HepG2 (cell line): ENCODE data around the gene YIPF3. TPM values are rescaled to one million over a fixed set of nuclear protein-coding genes. Genes with fewer than 3 reads are reported as not detected.

Experiments used
- FOSL2 ChIP-seq: sonication (generic); formaldehyde crosslinking; IDR thresholded peaks from 2 replicates; pipeline ENCODE4 v1.4.0; 2020; ENCODE audit warnings: missing genetic modification reagents
- KDM2A ChIP-seq: sonication (generic); formaldehyde crosslinking; IDR thresholded peaks from 2 replicates; pipeline ENCODE4 v1.4.0; 2020; ENCODE audit warnings: low read depth, missing genetic modification reagents, borderline replicate concordance
- MAFF ChIP-seq: IDR thresholded peaks from 2 replicates; pipeline ENCODE4 v1.6.1; 2011; ENCODE audit warnings: low read depth, low read length, improper control_type of control experiment
- SP2 ChIP-seq: sonication (generic); formaldehyde crosslinking; IDR thresholded peaks from 2 replicates; pipeline ENCODE4 v1.5.1; 2020; ENCODE audit warnings: mild to moderate bottlenecking, missing genetic modification reagents
- TMF1 ChIP-seq: sonication (generic); formaldehyde crosslinking; IDR thresholded peaks from 2 replicates; pipeline ENCODE4 v1.8.1; 2022; ENCODE audit warnings: low read depth, missing genetic modification reagents
- ZNF143 ChIP-seq: sonication (generic); formaldehyde crosslinking; IDR thresholded peaks from 2 replicates; pipeline ENCODE4 v1.4.0; 2020; ENCODE audit warnings: missing genetic modification reagents
- ZNF431 ChIP-seq: sonication (generic); formaldehyde crosslinking; IDR thresholded peaks from 2 replicates; pipeline ENCODE4 v1.9.0; 2022; ENCODE audit warnings: missing genetic modification reagents, low read depth, mild to moderate bottlenecking, borderline replicate concordance
- ZNF615 ChIP-seq: sonication (generic); formaldehyde crosslinking; IDR thresholded peaks from 2 replicates; pipeline ENCODE4 v1.5.0; 2020; ENCODE audit warnings: mild to moderate bottlenecking, missing genetic modification reagents, borderline replicate concordance
- ZNF709 ChIP-seq: sonication (generic); formaldehyde crosslinking; IDR thresholded peaks from 2 replicates; pipeline ENCODE4 v1.5.0; 2020; ENCODE audit warnings: mild to moderate bottlenecking, missing genetic modification reagents
- ZNF713 ChIP-seq: sonication (generic); formaldehyde crosslinking; IDR thresholded peaks from 2 replicates; pipeline ENCODE4 v1.4.0; 2020; ENCODE audit warnings: mild to moderate bottlenecking, missing genetic modification reagents
- ZSCAN12 ChIP-seq: sonication (generic); formaldehyde crosslinking; IDR thresholded peaks from 2 replicates; pipeline ENCODE4 v1.9.0; 2021; ENCODE audit warnings: mild to moderate bottlenecking, missing genetic modification reagents
- polyA plus RNA-seq, 8 experiments: library from polyadenylated mRNA; depleted of rRNA in 3 of 8; stranded (reverse) in 7 of 8; unstranded in 1 of 8; fragments of >200 nt; fragmentation: Illumina TruSeq in 4 of 8; extraction: Trizol in 4 of 8; gene quantifications; 2 replicates each; pipeline versions ENCODE4 v1.2.1 to v1.2.3, GENCODE V29; 2011 to 2016; ENCODE audit warnings: low read depth in 4 of 8, missing spikeins in 1 of 8, mixed read lengths in 1 of 8; ENCODE audit not compliant: insufficient read depth in 1 of 8
- total RNA-seq, 5 experiments: library from RNA; depleted of rRNA; stranded (reverse); fragments of >200 nt; fragmentation: Illumina TruSeq; extraction: Trizol; gene quantifications; 2 replicates each; pipeline ENCODE4 v1.2.3, GENCODE V29; 2016; ENCODE audit warnings: low read depth in 1 of 5
- TF ChIP-seq, protein P1 (sequence below): sonication (generic); formaldehyde crosslinking; IDR thresholded peaks from 2 replicates; pipeline ENCODE4 v1.5.0; 2020; ENCODE audit warnings: mild to moderate bottlenecking, missing genetic modification reagents, moderate library complexity
- TF ChIP-seq, protein P2 (sequence below): fragments of 450-650 bp; IDR thresholded peaks from 2 replicates; pipeline ENCODE4 v1.6.1; 2017; ENCODE audit warnings: mild to moderate bottlenecking
- TF ChIP-seq, protein P3 (sequence below): sonication (generic); formaldehyde crosslinking; IDR thresholded peaks from 2 replicates; pipeline ENCODE4 v1.4.0; 2020; ENCODE audit warnings: mild to moderate bottlenecking, missing genetic modification reagents
- TF ChIP-seq, protein P4 (sequence below): sonication (generic); formaldehyde crosslinking; IDR thresholded peaks from 2 replicates; pipeline ENCODE4 v1.4.0; 2020; ENCODE audit warnings: missing genetic modification reagents
- TF ChIP-seq, protein P5 (sequence below): sonication (generic); formaldehyde crosslinking; IDR thresholded peaks from 2 replicates; pipeline ENCODE4 v1.5.0; 2020; ENCODE audit warnings: missing genetic modification reagents
- TF ChIP-seq, protein P6 (sequence below): sonication (generic); formaldehyde crosslinking; IDR thresholded peaks from 2 replicates; pipeline ENCODE4 v1.8.0; 2022; ENCODE audit warnings: missing genetic modification reagents, low read depth, mild to moderate bottlenecking, borderline replicate concordance
- TF ChIP-seq, protein P7 (sequence below): sonication (generic); formaldehyde crosslinking; IDR thresholded peaks from 2 replicates; pipeline ENCODE4 v1.4.0; 2020; ENCODE audit warnings: mild to moderate bottlenecking, missing genetic modification reagents

Gene YIPF3
- total and polyA plus RNA-seq, 2 of the 13 experiments (the other 11 are each of a cell fraction or from before 2014, with no cell fraction given) = 107 to 206 TPM

DNA sequence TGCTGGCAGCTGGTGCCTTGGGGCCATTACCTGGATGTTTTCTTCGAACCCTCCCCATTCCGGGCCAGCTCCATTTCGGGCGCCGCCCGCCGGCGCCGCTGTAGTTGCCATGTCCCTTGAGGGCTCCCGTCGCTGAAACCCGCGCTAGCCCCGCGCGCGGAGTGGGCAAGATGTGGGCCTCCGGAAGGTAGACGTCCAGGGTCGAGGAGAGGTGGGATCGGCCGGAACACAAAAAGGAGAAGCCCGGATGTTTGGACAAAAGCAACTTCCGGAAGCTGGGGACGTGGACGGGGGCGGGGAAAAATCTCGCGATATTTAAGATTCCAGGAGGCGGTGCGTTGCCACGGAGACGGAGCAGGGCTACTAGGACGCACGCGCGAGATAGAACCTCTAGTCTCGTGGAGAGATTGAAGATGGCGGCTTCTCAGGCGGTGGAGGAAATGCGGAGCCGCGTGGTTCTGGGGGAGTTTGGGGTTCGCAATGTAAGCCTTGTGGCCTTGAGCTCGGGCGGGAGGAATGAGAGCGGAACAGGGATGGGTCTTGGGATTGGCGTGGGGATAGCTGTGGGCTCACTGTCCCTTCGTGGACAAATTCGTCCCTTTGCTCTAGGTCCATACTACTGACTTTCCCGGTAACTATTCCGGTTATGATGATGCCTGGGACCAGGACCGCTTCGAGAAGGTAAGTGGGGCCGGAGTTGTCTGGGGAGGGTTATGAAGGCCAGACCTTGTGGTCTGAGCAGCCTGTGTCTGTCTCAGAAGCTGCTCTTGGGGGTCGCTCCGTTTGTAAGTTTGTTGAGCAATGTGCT lies at the start of gene YIPF3, which contains the start of gene POLR1C (continued):
- TF ChIP-seq, protein P1, sequence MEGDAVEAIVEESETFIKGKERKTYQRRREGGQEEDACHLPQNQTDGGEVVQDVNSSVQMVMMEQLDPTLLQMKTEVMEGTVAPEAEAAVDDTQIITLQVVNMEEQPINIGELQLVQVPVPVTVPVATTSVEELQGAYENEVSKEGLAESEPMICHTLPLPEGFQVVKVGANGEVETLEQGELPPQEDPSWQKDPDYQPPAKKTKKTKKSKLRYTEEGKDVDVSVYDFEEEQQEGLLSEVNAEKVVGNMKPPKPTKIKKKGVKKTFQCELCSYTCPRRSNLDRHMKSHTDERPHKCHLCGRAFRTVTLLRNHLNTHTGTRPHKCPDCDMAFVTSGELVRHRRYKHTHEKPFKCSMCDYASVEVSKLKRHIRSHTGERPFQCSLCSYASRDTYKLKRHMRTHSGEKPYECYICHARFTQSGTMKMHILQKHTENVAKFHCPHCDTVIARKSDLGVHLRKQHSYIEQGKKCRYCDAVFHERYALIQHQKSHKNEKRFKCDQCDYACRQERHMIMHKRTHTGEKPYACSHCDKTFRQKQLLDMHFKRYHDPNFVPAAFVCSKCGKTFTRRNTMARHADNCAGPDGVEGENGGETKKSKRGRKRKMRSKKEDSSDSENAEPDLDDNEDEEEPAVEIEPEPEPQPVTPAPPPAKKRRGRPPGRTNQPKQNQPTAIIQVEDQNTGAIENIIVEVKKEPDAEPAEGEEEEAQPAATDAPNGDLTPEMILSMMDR = no peak
- TF ChIP-seq ZNF713 (CRISPR knock-in tag) (peak; percentile 71; the same call in 1 of the 2 replicates), TMF1 (CRISPR knock-in tag) (peak; percentile 67; the same call in 1 of the 2 replicates), ZSCAN12 (CRISPR knock-in tag) (peak; percentile 82), KDM2A (CRISPR knock-in tag) (peak; percentile 91), ZNF615 (no peak), MAFF (no peak), SP2 (CRISPR knock-in tag) (peak; percentile 61; the same call in 1 of the 2 replicates), ZNF143 (CRISPR knock-in tag) (peak; percentile 56; the same call in 1 of the 2 replicates), ZNF709 (CRISPR knock-in tag) (0 out of 2 replicates have a peak, but pooled peaks have one; percentile 70), FOSL2 (CRISPR knock-in tag) (peak; percentile 38; the same call in 1 of the 2 replicates), ZNF431 (CRISPR knock-in tag) (peak; percentile 81; the same call in 1 of the 2 replicates)
- TF ChIP-seq, protein P2, sequence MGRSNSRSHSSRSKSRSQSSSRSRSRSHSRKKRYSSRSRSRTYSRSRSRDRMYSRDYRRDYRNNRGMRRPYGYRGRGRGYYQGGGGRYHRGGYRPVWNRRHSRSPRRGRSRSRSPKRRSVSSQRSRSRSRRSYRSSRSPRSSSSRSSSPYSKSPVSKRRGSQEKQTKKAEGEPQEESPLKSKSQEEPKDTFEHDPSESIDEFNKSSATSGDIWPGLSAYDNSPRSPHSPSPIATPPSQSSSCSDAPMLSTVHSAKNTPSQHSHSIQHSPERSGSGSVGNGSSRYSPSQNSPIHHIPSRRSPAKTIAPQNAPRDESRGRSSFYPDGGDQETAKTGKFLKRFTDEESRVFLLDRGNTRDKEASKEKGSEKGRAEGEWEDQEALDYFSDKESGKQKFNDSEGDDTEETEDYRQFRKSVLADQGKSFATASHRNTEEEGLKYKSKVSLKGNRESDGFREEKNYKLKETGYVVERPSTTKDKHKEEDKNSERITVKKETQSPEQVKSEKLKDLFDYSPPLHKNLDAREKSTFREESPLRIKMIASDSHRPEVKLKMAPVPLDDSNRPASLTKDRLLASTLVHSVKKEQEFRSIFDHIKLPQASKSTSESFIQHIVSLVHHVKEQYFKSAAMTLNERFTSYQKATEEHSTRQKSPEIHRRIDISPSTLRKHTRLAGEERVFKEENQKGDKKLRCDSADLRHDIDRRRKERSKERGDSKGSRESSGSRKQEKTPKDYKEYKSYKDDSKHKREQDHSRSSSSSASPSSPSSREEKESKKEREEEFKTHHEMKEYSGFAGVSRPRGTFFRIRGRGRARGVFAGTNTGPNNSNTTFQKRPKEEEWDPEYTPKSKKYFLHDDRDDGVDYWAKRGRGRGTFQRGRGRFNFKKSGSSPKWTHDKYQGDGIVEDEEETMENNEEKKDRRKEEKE = no peak
- TF ChIP-seq, protein P3, sequence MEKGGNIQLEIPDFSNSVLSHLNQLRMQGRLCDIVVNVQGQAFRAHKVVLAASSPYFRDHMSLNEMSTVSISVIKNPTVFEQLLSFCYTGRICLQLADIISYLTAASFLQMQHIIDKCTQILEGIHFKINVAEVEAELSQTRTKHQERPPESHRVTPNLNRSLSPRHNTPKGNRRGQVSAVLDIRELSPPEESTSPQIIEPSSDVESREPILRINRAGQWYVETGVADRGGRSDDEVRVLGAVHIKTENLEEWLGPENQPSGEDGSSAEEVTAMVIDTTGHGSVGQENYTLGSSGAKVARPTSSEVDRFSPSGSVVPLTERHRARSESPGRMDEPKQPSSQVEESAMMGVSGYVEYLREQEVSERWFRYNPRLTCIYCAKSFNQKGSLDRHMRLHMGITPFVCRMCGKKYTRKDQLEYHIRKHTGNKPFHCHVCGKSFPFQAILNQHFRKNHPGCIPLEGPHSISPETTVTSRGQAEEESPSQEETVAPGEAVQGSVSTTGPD = 0 out of 2 replicates have a peak, but pooled peaks have one; percentile 19
- TF ChIP-seq, protein P4, sequence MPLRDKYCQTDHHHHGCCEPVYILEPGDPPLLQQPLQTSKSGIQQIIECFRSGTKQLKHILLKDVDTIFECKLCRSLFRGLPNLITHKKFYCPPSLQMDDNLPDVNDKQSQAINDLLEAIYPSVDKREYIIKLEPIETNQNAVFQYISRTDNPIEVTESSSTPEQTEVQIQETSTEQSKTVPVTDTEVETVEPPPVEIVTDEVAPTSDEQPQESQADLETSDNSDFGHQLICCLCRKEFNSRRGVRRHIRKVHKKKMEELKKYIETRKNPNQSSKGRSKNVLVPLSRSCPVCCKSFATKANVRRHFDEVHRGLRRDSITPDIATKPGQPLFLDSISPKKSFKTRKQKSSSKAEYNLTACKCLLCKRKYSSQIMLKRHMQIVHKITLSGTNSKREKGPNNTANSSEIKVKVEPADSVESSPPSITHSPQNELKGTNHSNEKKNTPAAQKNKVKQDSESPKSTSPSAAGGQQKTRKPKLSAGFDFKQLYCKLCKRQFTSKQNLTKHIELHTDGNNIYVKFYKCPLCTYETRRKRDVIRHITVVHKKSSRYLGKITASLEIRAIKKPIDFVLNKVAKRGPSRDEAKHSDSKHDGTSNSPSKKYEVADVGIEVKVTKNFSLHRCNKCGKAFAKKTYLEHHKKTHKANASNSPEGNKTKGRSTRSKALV = no peak
- TF ChIP-seq, protein P5, sequence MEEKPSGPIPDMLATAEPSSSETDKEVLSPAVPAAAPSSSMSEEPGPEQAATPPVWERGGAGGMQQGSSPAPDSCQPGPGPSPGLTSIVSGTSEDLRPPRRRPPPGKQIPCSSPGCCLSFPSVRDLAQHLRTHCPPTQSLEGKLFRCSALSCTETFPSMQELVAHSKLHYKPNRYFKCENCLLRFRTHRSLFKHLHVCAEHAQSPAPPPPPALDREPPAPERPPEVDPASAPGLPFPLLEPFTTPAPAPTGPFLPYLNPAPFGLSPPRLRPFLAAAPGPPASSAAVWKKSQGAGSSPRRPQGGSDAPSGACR (CRISPR knock-in tag) = peak; percentile 61; the same call in 1 of the 2 replicates
- TF ChIP-seq, protein P6, sequence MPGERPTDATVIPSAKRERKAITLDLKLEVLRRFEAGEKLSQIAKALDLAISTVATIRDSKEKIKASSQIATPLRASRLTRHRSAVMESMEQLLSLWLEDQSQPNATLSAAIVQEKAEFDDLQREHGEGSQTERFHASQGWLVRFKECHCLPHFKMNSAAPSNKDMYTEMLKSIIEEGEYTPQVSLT (CRISPR knock-in tag) = peak; percentile 56; the same call in 1 of the 2 replicates
- TF ChIP-seq, protein P7, sequence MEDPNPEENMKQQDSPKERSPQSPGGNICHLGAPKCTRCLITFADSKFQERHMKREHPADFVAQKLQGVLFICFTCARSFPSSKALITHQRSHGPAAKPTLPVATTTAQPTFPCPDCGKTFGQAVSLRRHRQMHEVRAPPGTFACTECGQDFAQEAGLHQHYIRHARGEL (CRISPR knock-in tag) = 0 out of 2 replicates have a peak, but pooled peaks have one; percentile 55
